Measurements from ENCODE around the gene RASGRP4.
"Not testable (repeated sequence)": the region's sequence is repeated elsewhere in the genome, so short reads cannot be mapped to it uniquely, and the experiment has no call there.

RASGRP4 gene

DNA sequence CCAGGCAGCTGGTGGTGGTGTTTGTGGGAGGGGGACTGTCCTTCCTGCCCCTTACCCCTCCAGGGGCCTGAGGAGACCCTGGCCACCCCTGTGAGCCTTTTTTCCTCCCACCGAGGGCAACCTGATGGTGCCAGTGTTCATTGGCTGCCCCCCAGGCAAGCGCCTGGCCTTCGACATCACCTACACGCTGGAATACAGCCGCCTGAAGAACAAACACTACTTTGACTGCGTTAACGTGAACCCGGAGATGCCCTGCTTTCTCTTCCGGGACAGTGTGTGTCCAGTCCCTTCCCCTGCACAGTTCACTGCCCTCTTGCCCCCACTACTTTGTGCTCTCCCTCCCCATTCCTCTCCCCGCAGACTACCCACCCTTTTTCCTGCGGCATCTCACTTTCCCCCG lies 59.0 kb downstream of the RASGRP4 start:
- DNase-seq (ENCODE audit: low read depth, low spot score) = no peak
- no peaks in the 10 kb centered on the region for H3K4me1 ChIP-seq (ENCODE audit: insufficient read depth, insufficient read length)
- H3K27me3 ChIP-seq (ENCODE audit: insufficient read depth, insufficient read length) = no peaks in the 10 kb centered on the region
- TF ChIP-seq YY1 (IDR thresholded peaks at IDR 0.05; ENCODE audit: insufficient read depth, insufficient read length) (no peak), ZNF274 (IDR thresholded peaks at IDR 0.05; ENCODE audit: low read depth, low read length) (no peak), SUZ12 (IDR thresholded peaks at IDR 0.05; ENCODE audit: extremely low read depth, insufficient read depth, insufficient read length) (no peak)
- H3K4me3 ChIP-seq (ENCODE audit: insufficient read length, low read depth) = no peak overlapping the region
- H3K9ac ChIP-seq (ENCODE audit: insufficient read length, low read depth) = no peak overlapping the region
- H3K36me3 ChIP-seq (ENCODE audit: insufficient read depth, insufficient read length, low read length) = no peaks in the 10 kb centered on the region
- peaks cover 8% of the 10 kb centered on the region; the same call in 1 of the 2 replicates for H3K9me3 ChIP-seq (ENCODE audit: insufficient read depth, low read length)

DNA sequence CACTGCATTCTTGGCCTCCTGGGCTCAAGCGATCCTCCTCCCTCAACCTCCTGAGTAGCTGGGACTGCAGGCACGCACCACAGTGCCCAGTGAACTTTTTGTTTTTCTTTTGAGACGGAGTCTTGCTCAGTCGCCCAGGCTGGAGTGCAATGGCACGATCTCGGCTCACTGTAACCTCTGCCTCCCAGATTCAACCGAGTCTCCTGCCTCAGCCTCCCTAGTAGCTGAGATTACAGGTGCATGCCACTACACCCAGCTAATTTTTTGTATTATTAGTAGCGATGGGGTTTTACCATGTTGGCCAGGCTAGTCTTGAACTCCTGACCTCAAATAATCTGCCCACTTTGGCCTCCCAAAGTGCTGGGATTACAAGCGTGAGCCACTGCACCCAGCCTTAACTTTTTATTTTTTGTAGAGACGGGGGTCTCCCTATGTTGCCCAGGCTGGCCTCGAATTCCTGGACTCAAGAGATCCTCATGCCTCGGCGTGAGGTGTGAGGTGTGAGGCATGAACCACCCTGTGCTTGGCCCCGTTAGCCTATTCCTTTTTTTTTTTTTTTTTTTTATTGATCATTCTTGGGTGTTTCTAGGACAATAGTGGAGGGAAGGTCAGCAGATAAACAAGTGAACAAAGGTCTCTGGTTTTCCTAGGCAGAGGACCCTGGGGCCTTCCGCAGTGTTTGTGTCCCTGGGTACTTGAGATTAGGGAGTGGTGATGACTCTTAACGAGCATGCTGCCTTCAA lies 62.9 kb downstream of the RASGRP4 start:
- not testable (repeated sequence) for H3K4me1 ChIP-seq (ENCODE audit: insufficient read depth, insufficient read length); H3K9me3 ChIP-seq (ENCODE audit: insufficient read depth, low read length); DNase-seq (ENCODE audit: low read depth, low spot score); H3K36me3 ChIP-seq (ENCODE audit: insufficient read depth, insufficient read length, low read length); H3K9ac ChIP-seq (ENCODE audit: insufficient read length, low read depth)
- peak overlapping the region; percentile 50 for H3K4me3 ChIP-seq (ENCODE audit: insufficient read length, low read depth)
- H3K27me3 ChIP-seq (ENCODE audit: insufficient read depth, insufficient read length) = peaks cover 28% of the 10 kb centered on the region

DNA sequence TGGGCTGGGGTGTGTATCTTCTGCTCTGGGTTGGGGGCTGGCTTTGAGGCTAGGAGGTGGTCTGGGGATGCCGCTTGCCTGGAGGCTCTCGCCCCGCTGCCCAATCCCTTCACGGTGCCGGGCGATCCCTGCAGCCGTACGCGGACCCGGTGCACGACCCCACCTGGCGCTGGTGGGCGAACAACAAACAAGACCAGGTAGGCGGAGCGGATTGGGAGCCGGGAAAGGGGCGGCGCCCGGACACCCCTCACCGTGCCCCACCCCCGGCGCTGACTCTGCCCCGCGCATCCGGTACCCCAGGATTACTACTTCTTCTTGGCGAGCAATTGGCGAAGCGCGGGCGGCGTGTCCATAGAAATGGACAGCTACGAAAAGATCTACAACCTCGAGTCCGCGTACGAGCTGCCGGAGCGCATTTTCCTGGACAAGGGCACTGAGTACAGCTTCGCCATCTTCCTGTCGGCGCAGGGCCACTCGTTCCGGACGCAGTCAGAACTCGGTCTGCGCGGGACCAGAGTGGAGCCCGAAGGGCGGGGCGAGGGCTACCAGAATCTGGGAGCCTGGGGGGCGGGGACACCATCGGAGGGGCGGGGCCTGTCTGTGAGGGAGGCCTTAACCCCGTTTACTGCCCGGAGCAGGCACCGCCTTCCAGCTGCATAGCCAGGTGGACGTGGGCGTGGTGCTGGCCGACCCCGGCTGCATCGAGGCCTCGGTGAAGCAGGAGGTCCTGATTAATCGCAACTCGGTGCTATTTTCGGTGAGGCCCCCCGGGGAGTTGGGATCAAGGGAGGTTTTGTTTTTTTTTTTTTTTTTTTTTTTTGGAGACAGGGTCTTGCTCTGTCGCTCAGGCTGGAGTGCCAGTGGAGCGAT lies 63.7 kb downstream of the RASGRP4 start:
- Histone ChIP-seq H3K9ac (ENCODE audit: insufficient read length, low read depth) (peak overlapping the region; percentile 72), H3K4me1 (ENCODE audit: insufficient read depth, insufficient read length) (peaks cover 3% of the 10 kb centered on the region)

DNA sequence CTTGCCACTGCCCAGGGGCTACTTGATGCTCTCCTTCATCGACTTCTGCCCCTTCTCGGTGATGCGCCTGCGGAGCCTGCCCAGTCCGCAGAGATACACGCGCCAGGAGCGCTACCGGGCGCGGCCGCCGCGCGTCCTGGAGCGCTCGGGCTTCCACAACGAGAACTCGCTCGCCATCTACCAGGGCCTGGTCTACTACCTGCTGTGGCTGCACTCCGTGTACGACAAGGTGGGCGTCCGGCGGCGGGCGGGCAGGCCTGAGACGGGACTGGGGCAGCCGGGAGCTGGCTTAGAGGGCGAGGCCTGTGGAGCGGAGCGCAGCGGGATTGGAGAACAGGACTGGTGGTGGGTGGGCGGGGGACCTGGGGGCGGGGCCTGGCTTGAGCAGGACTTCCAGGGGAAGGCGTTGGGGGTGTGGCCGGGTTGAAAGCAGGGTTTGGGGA lies 64.4 kb downstream of the RASGRP4 start:
- Histone ChIP-seq H3K36me3 (ENCODE audit: insufficient read depth, insufficient read length, low read length) (no peaks in the 10 kb centered on the region), H3K9ac (ENCODE audit: insufficient read length, low read depth) (peak overlapping the region; percentile 76), H3K27me3 (ENCODE audit: insufficient read depth, insufficient read length) (peaks cover 32% of the 10 kb centered on the region), H3K9me3 (ENCODE audit: insufficient read depth, low read length) (peaks cover 8% of the 10 kb centered on the region; the same call in 1 of the 2 replicates), H3K4me1 (ENCODE audit: insufficient read depth, insufficient read length) (peaks cover 3% of the 10 kb centered on the region), H3K4me3 (ENCODE audit: insufficient read length, low read depth) (peak overlapping the region; percentile 50)
- TF ChIP-seq SUZ12 (IDR thresholded peaks at IDR 0.05; ENCODE audit: extremely low read depth, insufficient read depth, insufficient read length) (no peak), YY1 (IDR thresholded peaks at IDR 0.05; ENCODE audit: insufficient read depth, insufficient read length) (no peak), ZNF274 (IDR thresholded peaks at IDR 0.05; ENCODE audit: low read depth, low read length) (no peak)
- DNase-seq (ENCODE audit: low read depth, low spot score) = peak; percentile 74

More for the DNA sequence above, 63.7 kb downstream of the RASGRP4 start:
- DNase-seq (ENCODE audit: low read depth, low spot score) = peak; percentile 40
- peaks cover 29% of the 10 kb centered on the region for H3K27me3 ChIP-seq (ENCODE audit: insufficient read depth, insufficient read length)
- TF ChIP-seq YY1 (IDR thresholded peaks at IDR 0.05; ENCODE audit: insufficient read depth, insufficient read length) = no peak
- TF ChIP-seq SUZ12 (IDR thresholded peaks at IDR 0.05; ENCODE audit: extremely low read depth, insufficient read depth, insufficient read length) = no peak
- TF ChIP-seq ZNF274 (IDR thresholded peaks at IDR 0.05; ENCODE audit: low read depth, low read length) = no peak
- no peaks in the 10 kb centered on the region for H3K36me3 ChIP-seq (ENCODE audit: insufficient read depth, insufficient read length, low read length)
- peaks cover 8% of the 10 kb centered on the region; the same call in 1 of the 2 replicates for H3K9me3 ChIP-seq (ENCODE audit: insufficient read depth, low read length)
- peak overlapping the region; percentile 50 for H3K4me3 ChIP-seq (ENCODE audit: insufficient read length, low read depth)

DNA sequence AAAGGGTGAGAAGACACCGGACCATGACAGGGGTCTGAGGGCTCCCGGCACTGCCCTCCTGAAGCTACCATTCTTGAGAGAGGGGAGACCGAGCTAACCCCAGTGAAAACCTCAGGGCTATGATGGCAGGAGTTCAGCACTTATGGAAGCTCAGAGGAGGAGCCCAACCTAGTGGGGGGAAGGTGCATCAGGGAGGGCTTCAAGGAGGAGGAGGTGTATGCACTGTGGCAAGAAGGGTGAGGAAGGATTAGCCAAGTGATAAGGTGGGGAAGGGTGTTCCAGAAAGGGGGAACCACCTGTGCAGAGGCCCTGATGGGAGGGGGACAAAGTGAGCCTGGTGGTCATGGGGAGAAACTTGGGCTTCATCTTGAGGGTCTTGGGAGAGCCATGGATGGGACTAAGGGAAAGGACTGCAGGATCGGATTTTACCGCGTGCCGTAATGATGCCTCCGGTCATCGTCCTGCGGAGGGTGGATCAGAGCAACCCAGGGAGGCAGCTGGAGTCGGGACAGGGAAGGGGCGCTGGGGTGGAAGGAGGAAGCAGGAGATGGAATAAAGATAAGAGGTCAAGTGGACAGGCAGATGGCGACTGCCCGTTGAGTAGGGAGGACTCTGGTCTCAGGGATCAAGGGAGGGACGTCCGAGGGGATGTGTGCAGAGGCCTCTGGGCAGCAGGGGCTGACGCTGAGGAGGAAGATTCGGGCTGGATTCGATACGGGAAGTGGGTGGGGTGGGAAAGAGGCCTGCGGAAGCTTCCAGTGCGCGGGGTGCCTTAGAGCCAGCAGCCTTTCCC lies 65.0 kb downstream of the RASGRP4 start:
- Histone ChIP-seq H3K9me3 (ENCODE audit: insufficient read depth, low read length) (peaks cover 8% of the 10 kb centered on the region; the same call in 1 of the 2 replicates), H3K4me1 (ENCODE audit: insufficient read depth, insufficient read length) (peaks cover 3% of the 10 kb centered on the region), H3K27me3 (ENCODE audit: insufficient read depth, insufficient read length) (peaks cover 36% of the 10 kb centered on the region), H3K9ac (ENCODE audit: insufficient read length, low read depth) (peak overlapping the region; percentile 76), H3K36me3 (ENCODE audit: insufficient read depth, insufficient read length, low read length) (no peaks in the 10 kb centered on the region), H3K4me3 (ENCODE audit: insufficient read length, low read depth) (peak overlapping the region; percentile 49)
- no peak for TF ChIP-seq ZNF274 (IDR thresholded peaks at IDR 0.05; ENCODE audit: low read depth, low read length)
- no peak for TF ChIP-seq SUZ12 (IDR thresholded peaks at IDR 0.05; ENCODE audit: extremely low read depth, insufficient read depth, insufficient read length)
- TF ChIP-seq YY1 (IDR thresholded peaks at IDR 0.05; ENCODE audit: insufficient read depth, insufficient read length) = no peak
- no peak for DNase-seq (ENCODE audit: low read depth, low spot score)

DNA sequence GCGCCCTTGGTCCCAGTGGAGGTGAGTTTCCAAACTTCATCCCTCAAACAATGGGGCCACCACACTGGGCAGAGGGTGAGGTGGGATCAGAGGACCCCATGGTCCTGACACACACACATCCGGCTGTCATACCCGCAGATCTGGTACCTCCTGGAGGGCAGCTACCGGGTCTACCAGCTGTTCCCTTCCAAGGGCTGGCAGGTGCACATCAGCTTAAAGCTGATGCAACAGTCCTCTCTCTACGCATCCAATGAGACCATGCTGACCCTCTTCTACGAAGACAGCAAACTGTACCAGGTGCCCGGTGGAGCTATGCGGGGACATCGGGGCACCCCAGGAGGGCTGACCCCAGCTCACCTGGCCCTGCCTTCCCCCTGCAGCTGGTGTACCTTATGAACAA lies 65.7 kb downstream of the RASGRP4 start:
- DNase-seq (ENCODE audit: low read depth, low spot score) = no peak
- H3K9me3 ChIP-seq (ENCODE audit: insufficient read depth, low read length) = peaks cover 8% of the 10 kb centered on the region; the same call in 1 of the 2 replicates
- no peak overlapping the region for H3K9ac ChIP-seq (ENCODE audit: insufficient read length, low read depth)
- TF ChIP-seq SUZ12 (IDR thresholded peaks at IDR 0.05; ENCODE audit: extremely low read depth, insufficient read depth, insufficient read length) (no peak), YY1 (IDR thresholded peaks at IDR 0.05; ENCODE audit: insufficient read depth, insufficient read length) (no peak), ZNF274 (IDR thresholded peaks at IDR 0.05; ENCODE audit: low read depth, low read length) (no peak)
- H3K4me3 ChIP-seq (ENCODE audit: insufficient read length, low read depth) = no peak overlapping the region
- no peaks in the 10 kb centered on the region for H3K36me3 ChIP-seq (ENCODE audit: insufficient read depth, insufficient read length, low read length)
- H3K27me3 ChIP-seq (ENCODE audit: insufficient read depth, insufficient read length) = peaks cover 36% of the 10 kb centered on the region
- peaks cover 3% of the 10 kb centered on the region for H3K4me1 ChIP-seq (ENCODE audit: insufficient read depth, insufficient read length)
